Esophagus mucosa (tissue), 1 donor: ENCODE measurements around the gene KRTAP10-6. TPM values are rescaled to one million over a fixed set of nuclear protein-coding genes. Genes with fewer than 3 reads are reported as not detected.
"Not testable (repeated sequence)": the region's sequence is repeated elsewhere in the genome, so short reads cannot be mapped to it uniquely, and the experiment has no call there.

Experiments
- ATAC-seq: fragments of 200-7000 bp; cut with Tn5 transposase; one replicate; pipeline ENCODE4 v1.9.1; 2020
- total RNA-seq: library from RNA; stranded (reverse); gene quantifications from one replicate; pipeline ENCODE4 v1.2.4, GENCODE V29; 2023
- donor health status: DM: yes; HTN: yes; CAD: no.

The KRTAP10-6 gene
- total RNA-seq, 1 donor from 2014 or later = not detected

- no peak for ATAC-seq
Measured at GRCh38 chr21:44599264-44600029, 7.1 kb upstream of the KRTAP10-6 start.

GRCh38 chr21:44598061-44598460 lies 5.8 kb upstream of the KRTAP10-6 start:
- ATAC-seq = no peak

- no peak for ATAC-seq
Measured at GRCh38 chr21:44596068-44596725, 3.9 kb upstream of the KRTAP10-6 start.

GRCh38 chr21:44595524-44595923 lies 3.2 kb upstream of the KRTAP10-6 start:
- no peak for ATAC-seq

GRCh38 chr21:44594406-44594916 lies 2.2 kb upstream of the KRTAP10-6 start:
- ATAC-seq = no peak

- ATAC-seq = no peak
Measured at GRCh38 chr21:44593598-44594405, 1.5 kb upstream of the KRTAP10-6 start.

GRCh38 chr21:44591801-44592130 lies 539 bp downstream of the KRTAP10-6 start:
- ATAC-seq = peak; percentile 55

GRCh38 chr21:44590897-44591800 lies 1.2 kb downstream of the KRTAP10-6 start:
- ATAC-seq = peak; percentile 25

- peak; percentile 34 for ATAC-seq
Measured at GRCh38 chr21:44590311-44590721, 2.0 kb downstream of the KRTAP10-6 start.

- no peak for ATAC-seq
Measured at GRCh38 chr21:44589586-44590305, 2.6 kb downstream of the KRTAP10-6 start.

- ATAC-seq = no peak
Measured at GRCh38 chr21:44589094-44589493, 3.2 kb downstream of the KRTAP10-6 start.

- ATAC-seq = no peak
Measured at GRCh38 chr21:44585892-44586291, 6.4 kb downstream of the KRTAP10-6 start.

- ATAC-seq = no peak
Measured at GRCh38 chr21:44583800-44584147, 8.5 kb downstream of the KRTAP10-6 start.

GRCh38 chr21:44583089-44583799 lies 9.1 kb downstream of the KRTAP10-6 start:
- ATAC-seq = no peak

GRCh38 chr21:44582055-44582454 lies 10.2 kb downstream of the KRTAP10-6 start:
- ATAC-seq = no peak

GRCh38 chr21:44581158-44581557 lies 11.1 kb downstream of the KRTAP10-6 start:
- no peak for ATAC-seq

- not testable (repeated sequence) for ATAC-seq
Measured at GRCh38 chr21:44580231-44580821, 12.0 kb downstream of the KRTAP10-6 start, which contains the start of gene KRTAP10-5. KRTAP10-5 (minus strand) TSS chr21:44580604; CDS start chr21:44580578, 26 bp downstream.

- no peak for ATAC-seq
Measured at GRCh38 chr21:44579833-44580144, 12.5 kb downstream of the KRTAP10-6 start.

- no peak for ATAC-seq
Measured at GRCh38 chr21:44579056-44579832, 13.1 kb downstream of the KRTAP10-6 start.
